ENCODE data around the gene ITCH.
A peak's percentile ranks its signal among the peaks of the same experiment; 100 is the strongest.
"Not testable (repeated sequence)": the region's sequence is repeated elsewhere in the genome, so short reads cannot be mapped to it uniquely, and the experiment has no call there.

ITCH gene

GRCh38 chr20:34363062-34363464 is at the start of gene ITCH:
Gene ITCH (plus strand): TSS chr20:34363273. CDS start chr20:34393812, 30,539 bp downstream.
- H3K27ac ChIP-seq = peak within 1 kb of the TSS; percentile 81
- peaks cover 16% of the 10 kb centered on the region for H3K36me3 ChIP-seq (ENCODE audit: insufficient read depth, low read length)
- peak within 1 kb of the TSS; percentile 95 for H3K9ac ChIP-seq (ENCODE audit: insufficient read length)
- DNase-seq (ENCODE audit: low read depth, low spot score) = peak; percentile 78
- H3K9me3 ChIP-seq (ENCODE audit: low read depth, low read length) = no peaks in the 10 kb centered on the region
- no peak for TF ChIP-seq EZH2 (IDR thresholded peaks at IDR 0.05)
- peak; percentile 97 for TF ChIP-seq POLR2AphosphoS5 (IDR thresholded peaks at IDR 0.05; ENCODE audit: borderline replicate concordance, low read depth, low read length)
- H3K4me3 ChIP-seq = peak within 1 kb of the TSS; percentile 98

- no peaks in the 10 kb centered on the region for H3K9me3 ChIP-seq (ENCODE audit: low read depth, low read length)
- no peak for DNase-seq (ENCODE audit: low read depth, low spot score)
- no peak overlapping the region for H3K9ac ChIP-seq (ENCODE audit: insufficient read length)
- TF ChIP-seq EZH2 (IDR thresholded peaks at IDR 0.05) (no peak), FOXP2 (optimal IDR thresholded peaks at IDR 0.05; ENCODE audit: control extremely low read depth, extremely low read length, insufficient read depth) (no peak), POLR2AphosphoS5 (IDR thresholded peaks at IDR 0.05; ENCODE audit: borderline replicate concordance, low read depth, low read length) (no peak)
- no peak overlapping the region for H3K4me3 ChIP-seq
- no peaks in the 10 kb centered on the region for H3K36me3 ChIP-seq (ENCODE audit: insufficient read depth, low read length)
- H3K27ac ChIP-seq = no peak overlapping the region
Observed at GRCh38 chr20:34315236-34315635, 47.8 kb upstream of the ITCH start.

DNA sequence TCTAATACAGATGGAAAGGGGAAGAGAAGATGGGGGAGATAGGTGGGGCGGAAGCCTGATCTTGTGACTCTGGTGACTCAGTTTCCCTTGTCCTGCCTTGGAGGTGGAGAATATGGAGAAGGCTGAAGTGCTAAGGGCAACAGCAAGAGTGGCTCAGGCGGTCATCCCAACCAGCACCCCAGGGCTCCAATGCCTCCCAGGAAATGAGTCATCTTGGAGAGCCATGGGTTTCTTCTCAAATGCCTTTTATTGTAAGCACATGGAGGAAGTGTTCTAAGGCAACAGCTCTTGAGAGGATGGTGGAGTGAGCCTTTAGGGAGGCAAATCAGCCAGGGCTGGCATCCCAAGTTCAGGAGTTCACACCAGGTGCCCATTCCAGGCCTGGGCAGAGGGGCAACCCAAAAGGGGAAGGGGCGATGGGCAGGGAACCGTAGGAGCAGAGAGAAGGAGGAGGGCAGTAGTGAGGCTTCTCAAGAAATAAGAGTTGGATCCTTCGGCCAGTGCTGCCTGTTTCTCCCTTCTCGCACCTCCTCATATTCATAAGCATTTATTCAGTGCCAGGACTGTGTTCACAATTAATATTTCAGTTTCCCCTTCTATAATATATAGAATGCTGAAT is 46.8 kb upstream of the ITCH start:
- Histone ChIP-seq H3K4me3 (no peak overlapping the region), H3K27ac (no peak overlapping the region), H3K9me3 (ENCODE audit: low read depth, low read length) (no peaks in the 10 kb centered on the region), H3K9ac (ENCODE audit: insufficient read length) (no peak overlapping the region), H3K36me3 (ENCODE audit: insufficient read depth, low read length) (no peaks in the 10 kb centered on the region)
- no peak for TF ChIP-seq FOXP2 (optimal IDR thresholded peaks at IDR 0.05; ENCODE audit: control extremely low read depth, extremely low read length, insufficient read depth)
- TF ChIP-seq POLR2AphosphoS5 (IDR thresholded peaks at IDR 0.05; ENCODE audit: borderline replicate concordance, low read depth, low read length) = no peak
- TF ChIP-seq EZH2 (IDR thresholded peaks at IDR 0.05) = no peak
- DNase-seq (ENCODE audit: low read depth, low spot score) = no peak

GRCh38 chr20:34318609-34319443 is 44.2 kb upstream of the ITCH start:
- Histone ChIP-seq H3K36me3 (ENCODE audit: insufficient read depth, low read length) (no peaks in the 10 kb centered on the region), H3K4me3 (no peak overlapping the region), H3K9me3 (ENCODE audit: low read depth, low read length) (no peaks in the 10 kb centered on the region), H3K27ac (no peak overlapping the region), H3K9ac (ENCODE audit: insufficient read length) (no peak overlapping the region)
- no peak for TF ChIP-seq POLR2AphosphoS5 (IDR thresholded peaks at IDR 0.05; ENCODE audit: borderline replicate concordance, low read depth, low read length)
- TF ChIP-seq FOXP2 (optimal IDR thresholded peaks at IDR 0.05; ENCODE audit: control extremely low read depth, extremely low read length, insufficient read depth) = no peak
- TF ChIP-seq EZH2 (IDR thresholded peaks at IDR 0.05) = no peak
- no peak for DNase-seq (ENCODE audit: low read depth, low spot score)

GRCh38 chr20:34320861-34321260 is 42.2 kb upstream of the ITCH start:
- no peaks in the 10 kb centered on the region for H3K9me3 ChIP-seq (ENCODE audit: low read depth, low read length)
- DNase-seq (ENCODE audit: low read depth, low spot score) = no peak
- H3K9ac ChIP-seq (ENCODE audit: insufficient read length) = no peak overlapping the region
- H3K36me3 ChIP-seq (ENCODE audit: insufficient read depth, low read length) = no peaks in the 10 kb centered on the region
- TF ChIP-seq FOXP2 (optimal IDR thresholded peaks at IDR 0.05; ENCODE audit: control extremely low read depth, extremely low read length, insufficient read depth) = no peak
- TF ChIP-seq POLR2AphosphoS5 (IDR thresholded peaks at IDR 0.05; ENCODE audit: borderline replicate concordance, low read depth, low read length) = no peak
- H3K4me3 ChIP-seq = no peak overlapping the region
- no peak overlapping the region for H3K27ac ChIP-seq

DNA sequence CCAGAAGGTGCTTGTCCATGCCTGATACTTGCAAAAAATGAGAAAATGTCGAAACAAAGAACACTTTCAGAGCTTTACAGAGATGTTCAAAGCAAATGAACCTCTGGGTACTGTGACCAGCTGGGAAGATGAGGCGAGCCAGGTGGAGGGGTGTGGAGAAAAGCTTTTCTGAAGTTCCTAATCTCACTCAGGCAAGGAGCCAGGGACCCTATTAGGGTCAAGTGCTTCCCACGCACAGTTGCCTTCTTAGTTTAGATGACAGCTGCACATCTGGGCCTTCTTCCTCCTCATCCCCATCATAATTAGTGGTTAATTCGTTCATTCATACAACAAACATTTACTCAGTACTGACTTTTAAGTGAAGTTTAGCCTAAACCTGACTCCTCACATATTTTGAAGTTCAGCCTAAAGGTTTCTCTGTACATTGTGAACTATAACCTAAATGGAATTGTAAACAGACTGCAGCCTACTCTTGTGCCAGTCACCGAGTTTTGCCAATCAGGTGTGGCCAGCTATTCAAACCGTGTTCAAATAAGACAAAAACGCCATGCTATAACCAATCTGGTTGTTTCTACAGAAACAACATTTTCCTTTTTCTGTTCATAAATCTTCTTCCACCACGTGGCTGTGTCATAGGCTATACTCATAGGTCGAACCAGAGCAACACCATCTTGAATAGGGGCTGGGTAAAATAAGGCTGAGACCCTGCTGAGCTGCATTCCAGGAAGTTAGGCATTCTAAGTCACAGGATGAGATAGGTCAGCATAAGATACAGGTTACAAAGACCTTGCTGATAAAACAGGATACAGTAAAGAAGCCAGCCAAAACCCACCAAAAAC is 40.6 kb upstream of the ITCH start:
- Histone ChIP-seq H3K27ac (no peak overlapping the region), H3K4me3 (no peak overlapping the region), H3K9me3 (ENCODE audit: low read depth, low read length) (no peaks in the 10 kb centered on the region), H3K36me3 (ENCODE audit: insufficient read depth, low read length) (no peaks in the 10 kb centered on the region), H3K9ac (ENCODE audit: insufficient read length) (no peak overlapping the region)
- no peak for TF ChIP-seq POLR2AphosphoS5 (IDR thresholded peaks at IDR 0.05; ENCODE audit: borderline replicate concordance, low read depth, low read length)
- TF ChIP-seq EZH2 (IDR thresholded peaks at IDR 0.05) = no peak
- TF ChIP-seq FOXP2 (optimal IDR thresholded peaks at IDR 0.05; ENCODE audit: control extremely low read depth, extremely low read length, insufficient read depth) = no peak
- no peak for DNase-seq (ENCODE audit: low read depth, low spot score)

DNA sequence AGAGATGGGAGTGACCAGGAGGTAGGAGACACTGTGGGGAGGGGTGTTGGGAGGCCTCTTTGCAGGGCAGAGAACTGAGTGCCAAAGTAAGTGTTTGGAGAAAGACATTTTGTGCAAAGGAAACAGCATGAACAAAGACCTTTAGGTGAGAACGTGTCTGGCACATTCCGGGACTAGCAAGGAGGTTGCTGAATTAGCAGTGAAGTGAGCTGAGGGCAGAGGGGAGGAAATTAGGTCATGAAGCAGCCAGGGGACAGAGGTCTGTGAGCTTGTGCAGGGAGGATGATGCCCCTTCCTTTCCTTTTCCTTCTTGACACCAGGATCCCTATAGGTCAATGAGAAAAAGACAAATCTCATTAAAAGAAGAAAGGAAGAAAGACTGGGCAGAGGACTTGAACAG is 38.5 kb upstream of the ITCH start:
- TF ChIP-seq FOXP2 (optimal IDR thresholded peaks at IDR 0.05; ENCODE audit: control extremely low read depth, extremely low read length, insufficient read depth) (no peak), POLR2AphosphoS5 (IDR thresholded peaks at IDR 0.05; ENCODE audit: borderline replicate concordance, low read depth, low read length) (no peak), EZH2 (IDR thresholded peaks at IDR 0.05) (no peak)
- Histone ChIP-seq H3K9me3 (ENCODE audit: low read depth, low read length) (no peaks in the 10 kb centered on the region), H3K4me3 (no peak overlapping the region), H3K36me3 (ENCODE audit: insufficient read depth, low read length) (no peaks in the 10 kb centered on the region), H3K9ac (ENCODE audit: insufficient read length) (no peak overlapping the region), H3K27ac (no peak overlapping the region)
- DNase-seq (ENCODE audit: low read depth, low spot score) = no peak

DNA sequence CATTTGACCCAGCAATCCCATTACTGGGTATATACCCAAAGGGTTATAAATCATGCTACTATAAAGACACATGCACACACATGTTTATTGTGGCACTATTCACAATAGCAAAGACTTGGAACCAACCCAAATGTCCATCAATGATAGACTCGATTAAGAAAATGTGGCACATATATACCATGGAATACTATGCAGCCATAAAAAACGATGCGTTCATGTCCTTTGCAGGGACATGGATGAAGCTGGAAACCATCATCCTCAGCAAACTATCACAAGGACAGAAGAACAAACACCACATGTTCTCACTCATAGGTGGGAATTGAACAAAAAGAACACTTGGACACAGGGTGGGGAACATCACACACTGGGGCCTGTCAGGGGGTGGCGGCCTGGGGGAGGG is 34.9 kb upstream of the ITCH start:
- not testable (repeated sequence) for H3K27ac ChIP-seq; H3K4me3 ChIP-seq; H3K9ac ChIP-seq (ENCODE audit: insufficient read length); DNase-seq (ENCODE audit: low read depth, low spot score); H3K9me3 ChIP-seq (ENCODE audit: low read depth, low read length); H3K36me3 ChIP-seq (ENCODE audit: insufficient read depth, low read length)

Measured in SK-N-MC (cell line).